ENCODE results near the gene IFNL4. TPM values are rescaled to one million over a fixed set of nuclear protein-coding genes. Genes with fewer than 3 reads are reported as not detected.
"Not testable (repeated sequence)": the region's sequence is repeated elsewhere in the genome, so short reads cannot be mapped to it uniquely, and the experiment has no call there.

IFNL4 gene
- total RNA-seq, 1 experiment from 2014 or later = not detected

DNA sequence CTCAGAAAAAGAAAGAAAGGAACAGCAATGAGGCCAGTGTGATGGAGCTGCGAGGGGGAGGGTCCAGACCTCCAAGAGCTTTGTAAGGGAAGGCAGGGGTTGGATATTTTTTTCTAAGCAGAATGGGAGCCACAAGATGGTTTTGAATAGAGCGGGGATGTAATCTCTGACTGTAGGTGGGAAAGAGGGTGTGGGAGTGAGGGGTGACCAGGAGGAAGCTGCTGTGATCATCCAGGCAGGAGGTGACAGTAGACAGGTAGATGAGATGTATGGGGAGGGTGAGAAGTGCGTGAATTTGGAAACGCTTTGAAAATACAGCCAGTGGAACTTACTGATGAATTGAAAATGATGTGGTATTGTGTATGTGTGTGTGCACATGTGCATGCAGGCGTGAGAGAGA, 26.9 kb upstream of the IFNL4 start:
- Histone ChIP-seq H3K4me2 (ENCODE audit: insufficient read depth, insufficient read length, low read length) (no peak overlapping the region), H3K23me2 (ENCODE audit: insufficient read length, low read depth, low read length, poor library complexity, severe bottlenecking) (no peaks in the 10 kb centered on the region), H3K79me1 (ENCODE audit: insufficient read depth, low read depth, low read length, poor library complexity, severe bottlenecking) (no peaks in the 10 kb centered on the region), H2BK15ac (ENCODE audit: low read depth, low read length) (no peak overlapping the region), H3K14ac (ENCODE audit: insufficient read depth, low read length) (no peak overlapping the region), H4K20me1 (ENCODE audit: control insufficient read depth, insufficient read depth, insufficient read length) (no peaks in the 10 kb centered on the region), H3K4me1 (ENCODE audit: insufficient read depth, low read length) (no peaks in the 10 kb centered on the region), H3K27me3 (ENCODE audit: insufficient read depth, low read length) (no peaks in the 10 kb centered on the region), H3K9ac (ENCODE audit: extremely low read depth, insufficient read length, low read length) (no peak overlapping the region), H4K5ac (ENCODE audit: insufficient read length, low read depth, low read length) (no peak overlapping the region), H4K8ac (replicated peaks; ENCODE audit: insufficient read length, low read depth, low read length) (no peak overlapping the region), H2BK20ac (ENCODE audit: low read depth, low read length, poor library complexity, severe bottlenecking) (no peak overlapping the region), H3K4ac (ENCODE audit: low read depth, low read length) (no peak overlapping the region), H3T11ph (ENCODE audit: low read length) (no peak overlapping the region), H2AK5ac (ENCODE audit: insufficient read length, low read length) (no peak overlapping the region), H3K9me3 (ENCODE audit: control insufficient read depth, low read depth, low read length) (no peaks in the 10 kb centered on the region), H2AFZ (ENCODE audit: low read length) (no peak overlapping the region), H3K27ac (ENCODE audit: insufficient read length, low read depth, low read length) (no peak overlapping the region), H2BK120ac (ENCODE audit: low read depth, low read length, poor library complexity, severe bottlenecking) (no peak overlapping the region), H3K18ac (ENCODE audit: insufficient read length, low read depth, low read length) (no peak overlapping the region), H3K79me2 (ENCODE audit: insufficient read depth, low read length) (no peaks in the 10 kb centered on the region), H2BK5ac (ENCODE audit: insufficient read length, low read length) (no peak overlapping the region), H2BK12ac (ENCODE audit: insufficient read length, low read depth, low read length) (no peak overlapping the region), H3K23ac (ENCODE audit: insufficient read length, low read depth, low read length) (no peak overlapping the region), H3K56ac (ENCODE audit: insufficient read length, low read depth, low read length) (no peak overlapping the region), H4K91ac (ENCODE audit: insufficient read length, low read depth, low read length) (no peak overlapping the region)
- H3K27me3 Mint-ChIP-seq (ENCODE audit: low read depth) = peaks cover 65% of the 10 kb centered on the region
- no peak overlapping the region for H3K27ac Mint-ChIP-seq
- H3K4me1 Mint-ChIP-seq = peaks cover 0 to 4% of the 10 kb centered on the region in 2 experiments; a peak in 2 of 4 replicates
- H3K4me3 Mint-ChIP-seq = no peak overlapping the region
- H3K9me3 Mint-ChIP-seq = no peaks in the 10 kb centered on the region
- no peaks in the 10 kb centered on the region for H3K36me3 Mint-ChIP-seq (ENCODE audit: insufficient read depth in 1 of 3, low read depth in 3 of 3)
- TF ChIP-seq, protein P1, sequence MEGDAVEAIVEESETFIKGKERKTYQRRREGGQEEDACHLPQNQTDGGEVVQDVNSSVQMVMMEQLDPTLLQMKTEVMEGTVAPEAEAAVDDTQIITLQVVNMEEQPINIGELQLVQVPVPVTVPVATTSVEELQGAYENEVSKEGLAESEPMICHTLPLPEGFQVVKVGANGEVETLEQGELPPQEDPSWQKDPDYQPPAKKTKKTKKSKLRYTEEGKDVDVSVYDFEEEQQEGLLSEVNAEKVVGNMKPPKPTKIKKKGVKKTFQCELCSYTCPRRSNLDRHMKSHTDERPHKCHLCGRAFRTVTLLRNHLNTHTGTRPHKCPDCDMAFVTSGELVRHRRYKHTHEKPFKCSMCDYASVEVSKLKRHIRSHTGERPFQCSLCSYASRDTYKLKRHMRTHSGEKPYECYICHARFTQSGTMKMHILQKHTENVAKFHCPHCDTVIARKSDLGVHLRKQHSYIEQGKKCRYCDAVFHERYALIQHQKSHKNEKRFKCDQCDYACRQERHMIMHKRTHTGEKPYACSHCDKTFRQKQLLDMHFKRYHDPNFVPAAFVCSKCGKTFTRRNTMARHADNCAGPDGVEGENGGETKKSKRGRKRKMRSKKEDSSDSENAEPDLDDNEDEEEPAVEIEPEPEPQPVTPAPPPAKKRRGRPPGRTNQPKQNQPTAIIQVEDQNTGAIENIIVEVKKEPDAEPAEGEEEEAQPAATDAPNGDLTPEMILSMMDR (conservative IDR thresholded peaks at IDR 0.05) = no peak
- no peak for DNase-seq
- no CpG with 5 or more reads among the region's 5 CpGs for WGBS (ENCODE audit: extremely low coverage, insufficient read length, low lambda C conversion rate)

GRCh38 chr19:39273859-39274258, 25.2 kb upstream of the IFNL4 start:
- H3K14ac ChIP-seq (ENCODE audit: insufficient read depth, low read length); H4K20me1 ChIP-seq (ENCODE audit: control insufficient read depth, insufficient read depth, insufficient read length); H2AFZ ChIP-seq (ENCODE audit: low read length); H3K4me1 ChIP-seq (ENCODE audit: insufficient read depth, low read length); H3K23ac ChIP-seq (ENCODE audit: insufficient read length, low read depth, low read length); H3K27ac Mint-ChIP-seq; DNase-seq; H4K8ac ChIP-seq (replicated peaks; ENCODE audit: insufficient read length, low read depth, low read length); H3K36me3 Mint-ChIP-seq (ENCODE audit: insufficient read depth in 1 of 3, low read depth in 3 of 3); H3K18ac ChIP-seq (ENCODE audit: insufficient read length, low read depth, low read length); H3K9me3 ChIP-seq (ENCODE audit: control insufficient read depth, low read depth, low read length); H3K27ac ChIP-seq (ENCODE audit: insufficient read length, low read depth, low read length); H3K79me2 ChIP-seq (ENCODE audit: insufficient read depth, low read length); H3K79me1 ChIP-seq (ENCODE audit: insufficient read depth, low read depth, low read length, poor library complexity, severe bottlenecking); H3K23me2 ChIP-seq (ENCODE audit: insufficient read length, low read depth, low read length, poor library complexity, severe bottlenecking); H2BK120ac ChIP-seq (ENCODE audit: low read depth, low read length, poor library complexity, severe bottlenecking); H3T11ph ChIP-seq (ENCODE audit: low read length); H3K4me3 Mint-ChIP-seq; H4K5ac ChIP-seq (ENCODE audit: insufficient read length, low read depth, low read length); H3K4me2 ChIP-seq (ENCODE audit: insufficient read depth, insufficient read length, low read length); H3K27me3 ChIP-seq (ENCODE audit: insufficient read depth, low read length); H3K4ac ChIP-seq (ENCODE audit: low read depth, low read length); H4K91ac ChIP-seq (ENCODE audit: insufficient read length, low read depth, low read length); H2BK5ac ChIP-seq (ENCODE audit: insufficient read length, low read length); H3K56ac ChIP-seq (ENCODE audit: insufficient read length, low read depth, low read length); H2AK5ac ChIP-seq (ENCODE audit: insufficient read length, low read length); H2BK12ac ChIP-seq (ENCODE audit: insufficient read length, low read depth, low read length); H2BK20ac ChIP-seq (ENCODE audit: low read depth, low read length, poor library complexity, severe bottlenecking); H3K9me3 Mint-ChIP-seq; H3K9ac ChIP-seq (ENCODE audit: extremely low read depth, insufficient read length, low read length); H3K4me1 Mint-ChIP-seq; H2BK15ac ChIP-seq (ENCODE audit: low read depth, low read length): not testable (repeated sequence)
- no CpG with 5 or more reads among the region's 5 CpGs for WGBS (ENCODE audit: extremely low coverage, insufficient read length, low lambda C conversion rate)
- H3K27me3 Mint-ChIP-seq (ENCODE audit: low read depth) = peaks cover 72% of the 10 kb centered on the region
